Neural crest cell (in vitro differentiated cells): ENCODE data around the gene CACNA2D2. TPM values are rescaled to one million over a fixed set of nuclear protein-coding genes. Genes with fewer than 3 reads are reported as not detected.

Source experiments
- DNase-seq: peaks from one replicate; pipeline ENCODE4 v3.0.0; 2021; ENCODE audit warnings: low read depth, mixed read lengths, low spot score
- H3K27ac Mint-ChIP-seq: one replicate; pipeline ENCODE4 v1.8.0; 2021; ENCODE audit warnings: mild to moderate bottlenecking, mixed read lengths; ENCODE audit not compliant: unreplicated experiment
- H3K27me3 Mint-ChIP-seq: 2 replicates; pipeline ENCODE4 v1.8.0; 2021; ENCODE audit warnings: low read depth, mild to moderate bottlenecking, mixed read lengths
- H3K36me3 Mint-ChIP-seq: 2 replicates; pipeline ENCODE4 v1.8.0; 2021; ENCODE audit warnings: low read depth, mild to moderate bottlenecking, mixed read lengths
- H3K4me1 Mint-ChIP-seq: 2 replicates; pipeline ENCODE4 v1.8.0; 2021; ENCODE audit warnings: mixed read lengths
- H3K4me3 Mint-ChIP-seq: one replicate; pipeline ENCODE4 v1.8.0; 2021; ENCODE audit warnings: mild to moderate bottlenecking, mixed read lengths
- H3K9me3 Mint-ChIP-seq: 2 replicates; pipeline ENCODE4 v1.8.0; 2021; ENCODE audit warnings: mixed read lengths
- CTCF ChIP-seq: fragments of 200-600 bp; sonication (generic); conservative IDR thresholded peaks from 2 replicates; pipeline ENCODE4 v1.5.0; 2021; ENCODE audit warnings: antibody characterized with exemption, mild to moderate bottlenecking
- total RNA-seq: library from RNA; stranded (reverse); gene quantifications from 2 replicates; pipeline ENCODE4 v1.2.1, GENCODE V29; 2021

Gene CACNA2D2
- total RNA-seq, 1 donor from 2014 or later = 8.7 TPM

GRCh38 chr3:50364573-50365079 lies 138.8 kb downstream of the CACNA2D2 start:
- DNase-seq = no peak
- Mint-ChIP-seq H3K36me3 (no peaks in the 10 kb centered on the region), H3K9me3 (no peaks in the 10 kb centered on the region), H3K4me3 (peak overlapping the region; percentile 75), H3K4me1 (peaks cover 12% of the 10 kb centered on the region), H3K27ac (peak overlapping the region; percentile 57), H3K27me3 (no peaks in the 10 kb centered on the region)
- no peak for TF ChIP-seq CTCF

GRCh38 chr3:50359760-50360110 lies 143.7 kb downstream of the CACNA2D2 start:
- H3K27me3 Mint-ChIP-seq = no peaks in the 10 kb centered on the region
- H3K4me1 Mint-ChIP-seq = peaks cover 42% of the 10 kb centered on the region
- H3K9me3 Mint-ChIP-seq = no peaks in the 10 kb centered on the region
- H3K27ac Mint-ChIP-seq = peak overlapping the region; percentile 9
- TF ChIP-seq CTCF = no peak
- peak overlapping the region; percentile 97 for H3K4me3 Mint-ChIP-seq
- no peaks in the 10 kb centered on the region for H3K36me3 Mint-ChIP-seq
- no peak for DNase-seq

- Mint-ChIP-seq H3K27me3 (no peaks in the 10 kb centered on the region), H3K4me1 (peaks cover 42% of the 10 kb centered on the region), H3K4me3 (peak within 1 kb of the TSS; percentile 97), H3K36me3 (no peaks in the 10 kb centered on the region), H3K9me3 (no peaks in the 10 kb centered on the region), H3K27ac (peak within 1 kb of the TSS; percentile 95)
- no peak for TF ChIP-seq CTCF
- DNase-seq = peak; percentile 88
These were observed 144.3 kb downstream of the CACNA2D2 start, which contains the start of gene TMEM115 for GRCh38 chr3:50358911-50359759. TSS of gene TMEM115 (minus strand) at chr3:50359521. CDS start at chr3:50359063, 458 bp downstream.

- H3K4me3 Mint-ChIP-seq = peak overlapping the region; percentile 93
- DNase-seq = no peak
- H3K27ac Mint-ChIP-seq = peak overlapping the region; percentile 95
- H3K4me1 Mint-ChIP-seq = peaks cover 39% of the 10 kb centered on the region
- H3K9me3 Mint-ChIP-seq = no peaks in the 10 kb centered on the region
- TF ChIP-seq CTCF = no peak
- no peaks in the 10 kb centered on the region for H3K36me3 Mint-ChIP-seq
- H3K27me3 Mint-ChIP-seq = no peaks in the 10 kb centered on the region
These were observed 145.0 kb downstream of the CACNA2D2 start for GRCh38 chr3:50358355-50358910.

- Mint-ChIP-seq H3K27me3 (no peaks in the 10 kb centered on the region), H3K27ac (peak overlapping the region; percentile 50), H3K9me3 (no peaks in the 10 kb centered on the region), H3K36me3 (no peaks in the 10 kb centered on the region), H3K4me3 (peak overlapping the region; percentile 93), H3K4me1 (peaks cover 39% of the 10 kb centered on the region)
- no peak for DNase-seq
- TF ChIP-seq CTCF = no peak
These were observed 146.0 kb downstream of the CACNA2D2 start for GRCh38 chr3:50357481-50357880.
